ENCODE data around the gene ZNF133.

The ZNF133 gene

GRCh38 chr20:18361678-18362077 lies 73.4 kb downstream of the ZNF133 start:
- DNase-seq (ENCODE audit: low spot score) (no peak), FAIRE-seq (no peak)

- DNase-seq (ENCODE audit: low spot score) = no peak
- FAIRE-seq = no peak
Measured at GRCh38 chr20:18362916-18363315, 74.6 kb downstream of the ZNF133 start.

- FAIRE-seq = no peak
- no peak for DNase-seq (ENCODE audit: low spot score)
Measured at GRCh38 chr20:18363708-18364107, 75.4 kb downstream of the ZNF133 start.

GRCh38 chr20:18364768-18365167 lies 76.4 kb downstream of the ZNF133 start:
- DNase-seq (ENCODE audit: low spot score) = no peak
- FAIRE-seq = no peak
